Measurements from ENCODE around the gene ADGRB2. TPM values are rescaled to one million over a fixed set of nuclear protein-coding genes. Genes with fewer than 3 reads are reported as not detected.

The ADGRB2 gene
- total and polyA plus RNA-seq, 2 donors from 2014 or later, result 3.2 to 5.3 TPM

DNA sequence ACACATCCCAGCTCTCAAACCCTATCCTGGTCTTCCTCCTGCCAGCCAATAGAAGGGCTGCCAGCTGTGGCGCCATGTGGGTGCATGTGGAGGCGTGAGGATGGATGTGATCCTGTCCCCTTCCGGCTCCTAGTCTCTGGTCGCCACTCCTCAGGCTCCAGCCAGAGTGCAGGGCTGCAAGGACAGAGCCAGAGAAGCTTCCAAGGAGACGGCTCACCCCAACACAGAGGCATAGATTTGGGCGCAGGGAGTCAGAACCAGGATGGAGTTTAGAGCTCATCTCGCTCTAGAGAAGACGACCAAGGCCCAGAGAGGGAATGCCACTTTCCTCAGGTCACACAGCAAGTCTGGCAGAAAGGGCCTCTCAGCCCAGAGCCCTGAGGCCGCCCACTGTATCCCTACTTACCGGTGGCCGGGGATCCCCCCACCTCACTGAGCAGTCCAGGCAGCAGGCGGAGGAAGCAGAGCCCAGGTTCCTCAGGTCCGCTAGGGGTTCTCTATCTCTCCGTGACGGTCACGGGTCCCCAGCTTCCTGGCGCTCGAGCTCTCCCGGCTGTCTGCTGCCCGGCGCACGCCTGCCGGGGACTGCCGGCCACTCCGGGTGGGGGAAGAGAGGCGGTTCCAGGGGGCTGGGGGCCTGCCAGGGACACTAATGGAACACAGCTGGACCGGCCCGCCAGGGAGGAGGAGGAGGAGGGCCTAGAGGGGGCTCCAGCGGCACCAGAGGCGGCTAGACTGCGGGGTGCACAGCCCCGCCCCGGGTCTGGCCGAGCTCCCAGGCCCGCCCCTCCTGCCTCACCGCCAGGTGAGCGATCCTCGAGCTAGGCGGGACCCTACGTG lies 60.5 kb downstream of the ADGRB2 start, which contains the start of gene COL16A1:
TSS of gene COL16A1 (minus strand) at position 587 of the 840 bp plus-strand sequence. CDS start 1,824 bp downstream, outside the sequence.
- H3K9me3 ChIP-seq (ENCODE audit: control insufficient read depth in 2 of 3, insufficient read depth in 1 of 3, low read length in 3 of 3), result no peaks in the 10 kb centered on the region
- FAIRE-seq (no peak), DNase-seq (peak; percentile 84 to 94 (median 85))
- peak within 1 kb of the TSS in 2 of 3 donors; percentile 5 to 53 for H3K9ac ChIP-seq (ENCODE audit: low read length in 3 of 3)
- H3K4me3 ChIP-seq (ENCODE audit: low read length in 3 of 3), result peak within 1 kb of the TSS; percentile 26 to 63 (median 45)
- H3K36me3 ChIP-seq (ENCODE audit: control insufficient read depth in 2 of 3, insufficient read depth in 3 of 3, low read length in 3 of 3), result no peaks in the 10 kb centered on the region
- peaks cover 0 to 13% (median 0%) of the 10 kb centered on the region in 3 donors for H3K4me1 ChIP-seq (ENCODE audit: control insufficient read depth in 2 of 3, insufficient read depth in 2 of 3, low read depth in 1 of 3, low read length in 3 of 3)
- H3K27me3 ChIP-seq (ENCODE audit: control insufficient read depth, insufficient read depth, low read length), result no peaks in the 10 kb centered on the region
- TF ChIP-seq, protein P1, sequence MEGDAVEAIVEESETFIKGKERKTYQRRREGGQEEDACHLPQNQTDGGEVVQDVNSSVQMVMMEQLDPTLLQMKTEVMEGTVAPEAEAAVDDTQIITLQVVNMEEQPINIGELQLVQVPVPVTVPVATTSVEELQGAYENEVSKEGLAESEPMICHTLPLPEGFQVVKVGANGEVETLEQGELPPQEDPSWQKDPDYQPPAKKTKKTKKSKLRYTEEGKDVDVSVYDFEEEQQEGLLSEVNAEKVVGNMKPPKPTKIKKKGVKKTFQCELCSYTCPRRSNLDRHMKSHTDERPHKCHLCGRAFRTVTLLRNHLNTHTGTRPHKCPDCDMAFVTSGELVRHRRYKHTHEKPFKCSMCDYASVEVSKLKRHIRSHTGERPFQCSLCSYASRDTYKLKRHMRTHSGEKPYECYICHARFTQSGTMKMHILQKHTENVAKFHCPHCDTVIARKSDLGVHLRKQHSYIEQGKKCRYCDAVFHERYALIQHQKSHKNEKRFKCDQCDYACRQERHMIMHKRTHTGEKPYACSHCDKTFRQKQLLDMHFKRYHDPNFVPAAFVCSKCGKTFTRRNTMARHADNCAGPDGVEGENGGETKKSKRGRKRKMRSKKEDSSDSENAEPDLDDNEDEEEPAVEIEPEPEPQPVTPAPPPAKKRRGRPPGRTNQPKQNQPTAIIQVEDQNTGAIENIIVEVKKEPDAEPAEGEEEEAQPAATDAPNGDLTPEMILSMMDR (IDR thresholded peaks at IDR 0.05; ENCODE audit: borderline replicate concordance, extremely low read depth, insufficient read depth), result no peak
- intact Hi-C loops (cut with DNase I), result no loop called here
- H3K27ac ChIP-seq (ENCODE audit: low read depth in 2 of 2, low read length in 2 of 2), result peak within 1 kb of the TSS; percentile 25 to 53

DNA sequence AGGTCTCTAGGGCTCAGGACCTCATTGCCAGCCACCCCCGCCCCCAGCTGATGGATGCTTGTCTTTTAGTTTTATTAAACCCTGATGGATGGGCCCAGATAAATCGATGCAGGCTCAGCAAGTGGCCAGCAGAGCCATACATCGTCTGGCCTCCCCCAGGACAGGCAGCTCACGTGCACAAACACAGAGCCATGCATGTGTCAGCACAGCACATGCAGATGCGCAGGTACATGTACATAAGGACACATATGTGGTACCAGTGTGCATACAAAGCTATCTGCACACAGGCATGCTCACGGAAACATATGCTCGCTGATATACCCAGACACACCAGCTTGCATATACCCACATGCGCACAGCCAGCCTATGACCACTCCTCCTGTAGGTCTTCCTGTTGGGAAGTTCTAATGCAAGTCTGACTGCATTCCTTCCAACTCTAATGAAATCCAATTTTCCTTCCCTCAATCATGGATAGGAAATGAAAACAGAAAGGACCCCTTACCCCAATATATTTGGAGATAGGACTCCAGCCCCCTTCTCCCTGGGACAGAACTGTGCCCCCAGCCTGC lies 61.2 kb downstream of the ADGRB2 start:
- Histone ChIP-seq H3K27me3 (ENCODE audit: control insufficient read depth, insufficient read depth, low read length) (no peaks in the 10 kb centered on the region), H3K4me1 (ENCODE audit: control insufficient read depth in 2 of 3, insufficient read depth in 2 of 3, low read depth in 1 of 3, low read length in 3 of 3) (peaks cover 0 to 13% (median 0%) of the 10 kb centered on the region in 3 donors), H3K27ac (ENCODE audit: low read depth in 2 of 2, low read length in 2 of 2) (peak overlapping the region in 1 of 2 donors; percentile 53), H3K4me3 (ENCODE audit: low read length in 3 of 3) (no peak overlapping the region), H3K36me3 (ENCODE audit: control insufficient read depth in 2 of 3, insufficient read depth in 3 of 3, low read length in 3 of 3) (no peaks in the 10 kb centered on the region), H3K9ac (ENCODE audit: low read length in 3 of 3) (peak overlapping the region in 1 of 3 donors; percentile 5), H3K9me3 (ENCODE audit: control insufficient read depth in 2 of 3, insufficient read depth in 1 of 3, low read length in 3 of 3) (no peaks in the 10 kb centered on the region)
- TF ChIP-seq, protein P1 (IDR thresholded peaks at IDR 0.05; ENCODE audit: borderline replicate concordance, extremely low read depth, insufficient read depth), result no peak
- FAIRE-seq, result no peak
- intact Hi-C loops (cut with DNase I), result no loop called here
- no peak for DNase-seq

DNA sequence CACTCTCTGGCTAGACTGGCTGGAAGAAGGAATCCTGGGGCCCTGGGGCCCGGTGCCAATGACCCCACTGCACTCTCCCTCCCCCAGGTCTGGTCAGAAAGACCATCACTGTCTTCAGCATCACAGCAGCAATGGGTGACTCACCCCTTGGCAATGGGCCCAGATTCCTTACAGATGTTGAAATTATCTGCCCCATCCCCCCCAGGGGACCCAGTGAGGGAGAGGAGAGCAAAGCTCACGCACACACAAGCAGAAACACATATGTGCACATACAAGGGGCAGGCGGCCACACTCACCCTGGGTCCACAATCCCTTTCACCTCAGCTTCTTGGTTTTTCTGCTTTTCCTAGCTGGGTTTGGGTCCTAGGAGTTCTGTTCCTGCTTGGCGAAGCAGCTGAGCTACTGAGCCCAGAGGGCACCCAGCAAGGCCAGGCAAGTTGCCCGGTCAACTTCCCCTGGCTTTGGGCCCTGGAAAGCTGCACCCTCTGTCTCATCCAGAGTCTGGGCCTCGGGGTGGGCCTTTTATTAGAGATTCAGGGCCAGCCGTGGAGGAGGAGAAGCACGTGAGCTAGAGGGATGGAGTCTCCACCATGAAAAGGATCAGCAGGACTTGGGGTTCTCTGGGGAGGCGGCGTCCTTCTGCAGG lies 62.9 kb downstream of the ADGRB2 start:
- FAIRE-seq (no peak), DNase-seq (peak; percentile 53 to 95 (median 82))
- peak overlapping the region; percentile 30 to 32 for H3K27ac ChIP-seq (ENCODE audit: low read depth in 2 of 2, low read length in 2 of 2)
- no peak overlapping the region for H3K4me3 ChIP-seq (ENCODE audit: low read length in 3 of 3)
- H3K9me3 ChIP-seq (ENCODE audit: control insufficient read depth in 2 of 3, insufficient read depth in 1 of 3, low read length in 3 of 3), result no peaks in the 10 kb centered on the region
- H3K9ac ChIP-seq (ENCODE audit: low read length in 3 of 3), result no peak overlapping the region
- intact Hi-C loops (cut with DNase I), result no loop called here
- TF ChIP-seq, protein P1 (IDR thresholded peaks at IDR 0.05; ENCODE audit: borderline replicate concordance, extremely low read depth, insufficient read depth), result no peak
- peaks cover 0 to 11% (median 0%) of the 10 kb centered on the region in 3 donors for H3K4me1 ChIP-seq (ENCODE audit: control insufficient read depth in 2 of 3, insufficient read depth in 2 of 3, low read depth in 1 of 3, low read length in 3 of 3)
- no peaks in the 10 kb centered on the region for H3K36me3 ChIP-seq (ENCODE audit: control insufficient read depth in 2 of 3, insufficient read depth in 3 of 3, low read length in 3 of 3)
- H3K27me3 ChIP-seq (ENCODE audit: control insufficient read depth, insufficient read depth, low read length), result no peaks in the 10 kb centered on the region

Measured in kidney (tissue), 14 donors.